ENCODE data around the gene ABHD15.

The ABHD15 gene

DNA sequence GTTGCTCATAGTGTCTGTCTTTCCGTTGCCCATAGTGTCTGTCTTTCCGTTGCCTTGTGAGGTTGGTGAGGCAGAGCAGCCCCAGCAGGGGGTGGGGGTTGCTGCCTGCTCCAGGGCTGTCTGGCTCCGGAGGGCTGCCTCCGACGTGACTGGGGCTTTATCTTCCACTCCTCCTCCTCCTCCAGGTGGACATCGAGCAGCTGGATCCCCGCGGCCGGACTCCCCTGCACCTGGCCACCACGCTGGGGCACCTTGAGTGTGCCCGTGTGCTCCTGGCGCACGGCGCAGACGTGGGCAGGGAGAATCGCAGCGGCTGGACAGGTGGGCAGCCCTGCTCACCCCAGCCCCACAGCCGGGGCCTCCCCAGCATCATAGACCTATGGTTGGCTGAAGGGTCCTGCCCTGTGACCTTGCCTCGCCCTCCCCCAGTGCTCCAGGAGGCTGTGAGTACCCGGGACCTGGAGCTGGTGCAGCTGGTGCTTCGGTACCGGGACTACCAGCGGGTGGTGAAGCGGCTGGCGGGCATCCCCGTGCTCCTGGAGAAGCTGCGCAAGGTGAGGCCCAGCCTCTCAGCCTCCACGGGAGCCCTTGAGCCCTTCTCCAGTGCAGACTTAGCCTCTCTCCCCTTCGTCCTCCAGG lies 40.8 kb upstream of the ABHD15 start:
- TF ChIP-seq, protein P1, sequence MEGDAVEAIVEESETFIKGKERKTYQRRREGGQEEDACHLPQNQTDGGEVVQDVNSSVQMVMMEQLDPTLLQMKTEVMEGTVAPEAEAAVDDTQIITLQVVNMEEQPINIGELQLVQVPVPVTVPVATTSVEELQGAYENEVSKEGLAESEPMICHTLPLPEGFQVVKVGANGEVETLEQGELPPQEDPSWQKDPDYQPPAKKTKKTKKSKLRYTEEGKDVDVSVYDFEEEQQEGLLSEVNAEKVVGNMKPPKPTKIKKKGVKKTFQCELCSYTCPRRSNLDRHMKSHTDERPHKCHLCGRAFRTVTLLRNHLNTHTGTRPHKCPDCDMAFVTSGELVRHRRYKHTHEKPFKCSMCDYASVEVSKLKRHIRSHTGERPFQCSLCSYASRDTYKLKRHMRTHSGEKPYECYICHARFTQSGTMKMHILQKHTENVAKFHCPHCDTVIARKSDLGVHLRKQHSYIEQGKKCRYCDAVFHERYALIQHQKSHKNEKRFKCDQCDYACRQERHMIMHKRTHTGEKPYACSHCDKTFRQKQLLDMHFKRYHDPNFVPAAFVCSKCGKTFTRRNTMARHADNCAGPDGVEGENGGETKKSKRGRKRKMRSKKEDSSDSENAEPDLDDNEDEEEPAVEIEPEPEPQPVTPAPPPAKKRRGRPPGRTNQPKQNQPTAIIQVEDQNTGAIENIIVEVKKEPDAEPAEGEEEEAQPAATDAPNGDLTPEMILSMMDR (IDR thresholded peaks at IDR 0.05; ENCODE audit: control extremely low read depth, extremely low read depth, low read depth, missing control alignments), result no peak
- no peak for DNase-seq (ENCODE audit: extremely low spot score)
- ChIA-PET CTCF (interaction anchor here (0.9 to 4.0 kb wide), 4 partner anchors 10 to 34 kb away, joined by 3 to 30 read pairs (median 10); no protein-coding TSS in a partner anchor), POLR2A (no interaction called here)

DNA sequence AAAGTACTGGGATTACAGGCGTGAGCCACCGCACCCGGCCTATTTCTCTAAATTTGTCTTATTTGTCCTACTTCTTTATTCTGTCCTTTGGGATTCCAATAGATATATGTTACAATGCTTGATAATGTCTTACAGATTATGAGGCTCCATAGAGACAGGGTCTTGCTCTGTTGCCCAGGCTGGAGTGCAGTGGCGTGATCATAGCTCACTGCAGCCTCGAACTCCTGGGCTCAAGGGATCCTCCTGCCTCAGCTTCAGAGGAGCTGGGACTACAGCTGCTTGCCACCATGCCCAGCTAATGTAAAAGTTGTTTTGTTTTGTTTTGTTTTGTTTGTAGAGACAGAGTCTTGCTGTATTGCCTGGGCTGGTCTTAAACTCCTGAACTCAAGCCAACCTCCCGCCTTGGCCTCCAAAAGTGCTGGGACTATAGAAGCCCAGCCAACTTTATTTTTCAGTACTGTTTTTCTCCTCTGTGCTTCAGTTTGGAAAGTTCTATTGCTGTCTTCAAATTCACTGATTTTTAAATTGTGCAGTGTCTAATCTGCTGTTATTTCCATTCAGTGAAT lies 36.4 kb upstream of the ABHD15 start:
- TF ChIP-seq, protein P1 (IDR thresholded peaks at IDR 0.05; ENCODE audit: control extremely low read depth, extremely low read depth, low read depth, missing control alignments), result no peak
- ChIA-PET CTCF (interaction anchor here (1.0 to 8.4 kb wide), 4 partner anchors 11 to 30 kb away, joined by 4 to 58 read pairs (median 16); no protein-coding TSS in a partner anchor), POLR2A (no interaction called here)
- no peak for DNase-seq (ENCODE audit: extremely low spot score)

DNA sequence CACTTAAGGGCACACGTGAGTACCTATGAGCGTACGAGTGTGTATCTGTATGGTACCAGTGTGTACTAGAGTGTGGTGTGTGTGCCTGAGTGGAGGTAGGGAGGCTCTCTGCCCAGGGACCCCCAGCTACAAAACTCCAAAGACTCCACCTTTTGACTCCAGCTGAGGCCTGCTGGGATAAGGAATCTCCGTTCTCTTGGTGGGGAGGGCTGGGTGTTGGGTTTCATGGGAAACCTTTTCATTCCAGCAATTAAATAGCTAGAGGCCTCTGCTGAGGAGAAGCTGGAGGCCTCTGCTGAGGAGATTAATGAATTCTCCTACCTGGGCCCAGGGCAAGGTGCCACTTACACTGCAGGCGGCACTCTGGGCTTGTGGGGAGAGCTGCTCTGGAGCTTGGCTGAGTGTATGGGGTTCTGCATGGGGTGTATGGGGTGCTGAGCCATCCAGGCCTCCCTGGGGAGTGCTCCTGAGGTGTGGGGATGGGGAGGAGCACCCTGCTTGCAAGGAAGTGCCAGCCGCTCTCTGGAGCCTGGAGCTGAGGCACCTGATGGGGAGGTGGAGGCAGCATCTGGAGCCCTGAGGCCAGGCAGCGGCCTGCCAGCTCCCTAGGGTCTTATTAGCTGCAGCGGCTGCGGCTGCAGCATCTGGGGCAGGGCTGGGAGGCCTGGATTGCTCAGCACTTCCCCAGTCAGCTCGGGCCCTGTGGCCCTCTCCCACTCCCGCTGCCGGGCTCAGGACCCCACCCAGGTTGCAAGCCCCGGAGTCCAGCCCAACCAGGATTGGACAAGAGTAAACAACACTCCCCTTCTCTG lies 30.7 kb upstream of the ABHD15 start:
- ChIA-PET POLR2A (no interaction called here), CTCF (interaction anchor here (0.8 to 8.4 kb wide), 7 partner anchors 12 to 210 kb away, joined by 3 to 58 read pairs (median 7); no protein-coding TSS in a partner anchor)
- TF ChIP-seq, protein P1 (IDR thresholded peaks at IDR 0.05; ENCODE audit: control extremely low read depth, extremely low read depth, low read depth, missing control alignments), result no peak
- no peak for DNase-seq (ENCODE audit: extremely low spot score)

DNA sequence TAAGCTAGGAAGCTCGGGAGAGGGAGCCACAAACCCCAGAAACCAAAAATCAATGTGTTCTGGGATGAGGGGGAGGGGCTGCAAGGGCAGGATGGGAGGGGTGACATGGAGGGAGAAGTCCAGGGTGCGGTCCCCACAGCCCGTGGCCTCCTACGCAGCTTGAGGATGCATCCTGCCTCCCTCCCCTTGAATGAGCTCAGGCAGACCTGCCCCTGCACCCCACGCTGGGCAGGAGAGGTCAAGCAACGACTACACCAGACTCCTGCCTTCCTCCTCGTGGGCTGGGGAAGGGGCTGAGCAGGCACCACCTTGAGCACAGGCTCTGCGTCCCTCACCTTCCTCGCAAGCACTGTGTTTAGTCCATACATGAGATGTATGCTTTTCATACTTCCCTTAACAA lies 30.0 kb upstream of the ABHD15 start:
- DNase-seq (ENCODE audit: extremely low spot score), result no peak
- TF ChIP-seq, protein P1 (IDR thresholded peaks at IDR 0.05; ENCODE audit: control extremely low read depth, extremely low read depth, low read depth, missing control alignments), result no peak
- ChIA-PET POLR2A (no interaction called here), CTCF (interaction anchor here (0.8 to 8.4 kb wide), 7 partner anchors 11 to 211 kb away, joined by 3 to 58 read pairs (median 7); no protein-coding TSS in a partner anchor)

DNA sequence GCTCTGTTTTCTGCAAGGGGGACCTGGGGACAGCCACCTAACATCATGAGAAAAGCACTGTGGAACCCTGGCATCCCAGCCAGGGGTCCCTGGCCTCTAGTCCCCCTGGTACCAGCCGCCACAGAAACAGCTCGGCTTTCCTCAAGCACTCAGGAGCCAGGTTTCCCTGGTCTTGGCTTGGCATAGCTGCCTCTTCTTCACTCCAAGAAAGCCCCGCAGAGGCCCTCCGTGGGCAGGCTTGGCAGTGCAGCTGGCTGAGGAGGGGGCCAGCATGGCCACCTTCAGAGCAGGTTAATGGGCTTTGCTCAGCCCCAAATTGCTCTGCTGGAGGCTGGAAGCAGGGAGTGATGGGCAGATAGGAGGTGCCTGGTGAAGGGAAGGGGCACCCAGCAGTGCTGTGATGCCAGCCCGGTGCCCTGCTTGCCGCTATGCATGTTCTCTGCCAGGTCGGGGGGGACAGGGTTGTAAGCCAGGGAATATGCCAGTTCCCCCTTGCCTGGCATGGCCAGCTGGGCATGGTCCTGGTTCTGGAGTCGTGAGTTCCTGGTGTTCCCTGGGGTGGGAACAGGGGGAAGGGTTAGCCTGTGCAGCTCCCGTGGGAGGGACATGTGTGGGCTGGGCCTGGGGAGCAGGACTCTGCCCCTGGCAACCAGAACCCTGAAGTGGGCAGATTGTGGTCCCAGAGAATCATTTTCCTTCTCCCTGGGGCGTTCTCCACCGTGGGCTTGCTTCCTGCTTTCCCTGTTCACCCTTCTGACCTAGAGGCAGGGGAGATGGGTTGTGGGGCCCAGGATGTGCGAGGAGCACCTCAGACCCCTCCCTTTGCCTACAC lies 29.3 kb upstream of the ABHD15 start:
- ChIA-PET CTCF (interaction anchor here (0.9 to 8.4 kb wide), 5 partner anchors 15 to 22 kb away, joined by 3 to 58 read pairs (median 7); no protein-coding TSS in a partner anchor), POLR2A (no interaction called here)
- TF ChIP-seq, protein P1 (IDR thresholded peaks at IDR 0.05; ENCODE audit: control extremely low read depth, extremely low read depth, low read depth, missing control alignments), result no peak
- no peak for DNase-seq (ENCODE audit: extremely low spot score)

Data from GM10248 (cell line).